NCI-H2171 treated with DMSO at 0.1 percent for 48 hours (cell line): ENCODE results near the gene RAB11FIP3.

Experiments
- DNase-seq: peaks from one replicate; lab custom pipeline; 2025; lab: John Stamatoyannopoulos, UW

Gene RAB11FIP3

GRCh38 chr16:554640-555365 is 129.4 kb downstream of the RAB11FIP3 start:
- DNase-seq = peak; percentile 30

- no peak for DNase-seq
Observed at GRCh38 chr16:555528-556473, 130.4 kb downstream of the RAB11FIP3 start.

- no peak for DNase-seq
Observed at GRCh38 chr16:556474-557173, 131.2 kb downstream of the RAB11FIP3 start.

GRCh38 chr16:557463-558297 is 132.2 kb downstream of the RAB11FIP3 start:
- DNase-seq = no peak

GRCh38 chr16:558298-559020 is 133.0 kb downstream of the RAB11FIP3 start:
- DNase-seq = no peak

- DNase-seq = no peak
Observed at GRCh38 chr16:559021-559380, 133.6 kb downstream of the RAB11FIP3 start.

- no peak for DNase-seq
Observed at GRCh38 chr16:559411-560203, 134.2 kb downstream of the RAB11FIP3 start.

GRCh38 chr16:560204-560700 is 134.8 kb downstream of the RAB11FIP3 start, which contains the start of gene PRR35:
Gene PRR35 (plus strand): TSS chr16:560394. CDS start chr16:563295, 2,901 bp downstream.
- no peak for DNase-seq

DNA sequence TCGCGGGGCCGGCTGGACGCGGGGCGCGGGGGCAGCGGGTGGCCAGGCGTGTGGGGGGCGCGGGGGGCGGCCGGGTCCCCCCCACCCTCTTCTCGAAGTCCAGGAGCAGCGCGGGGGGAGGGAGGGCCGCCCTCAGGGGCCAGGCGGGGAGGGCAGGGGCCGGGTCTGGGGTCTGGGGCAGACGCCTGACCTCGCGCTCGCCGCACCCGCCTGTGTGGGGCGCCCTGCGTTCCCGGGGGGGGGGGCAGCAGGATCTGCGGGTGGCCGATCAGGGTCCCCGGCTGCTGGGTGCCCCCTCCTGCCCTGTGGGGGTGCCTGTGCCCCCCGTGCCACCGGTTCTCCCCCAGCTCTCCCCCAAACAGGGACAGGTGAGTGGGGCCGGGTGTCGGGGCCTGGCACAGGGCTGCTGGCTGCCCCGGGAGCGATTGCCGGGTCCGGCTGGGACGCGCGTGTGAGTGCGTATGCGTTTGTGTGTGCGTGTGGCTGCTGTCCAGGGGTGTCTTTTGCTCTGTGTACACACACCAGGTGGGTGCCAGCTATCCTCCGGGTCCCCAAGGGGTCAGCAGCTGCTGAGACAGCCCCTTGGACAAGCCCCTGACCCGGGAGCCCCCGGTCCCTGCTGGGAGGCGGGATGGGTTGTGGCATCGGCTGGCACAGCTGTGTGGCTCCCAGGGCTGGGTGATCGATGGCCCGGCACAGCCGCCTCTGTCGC is 135.4 kb downstream of the RAB11FIP3 start:
- DNase-seq = no peak

GRCh38 chr16:561413-561794 is 136.0 kb downstream of the RAB11FIP3 start:
- no peak for DNase-seq

DNA sequence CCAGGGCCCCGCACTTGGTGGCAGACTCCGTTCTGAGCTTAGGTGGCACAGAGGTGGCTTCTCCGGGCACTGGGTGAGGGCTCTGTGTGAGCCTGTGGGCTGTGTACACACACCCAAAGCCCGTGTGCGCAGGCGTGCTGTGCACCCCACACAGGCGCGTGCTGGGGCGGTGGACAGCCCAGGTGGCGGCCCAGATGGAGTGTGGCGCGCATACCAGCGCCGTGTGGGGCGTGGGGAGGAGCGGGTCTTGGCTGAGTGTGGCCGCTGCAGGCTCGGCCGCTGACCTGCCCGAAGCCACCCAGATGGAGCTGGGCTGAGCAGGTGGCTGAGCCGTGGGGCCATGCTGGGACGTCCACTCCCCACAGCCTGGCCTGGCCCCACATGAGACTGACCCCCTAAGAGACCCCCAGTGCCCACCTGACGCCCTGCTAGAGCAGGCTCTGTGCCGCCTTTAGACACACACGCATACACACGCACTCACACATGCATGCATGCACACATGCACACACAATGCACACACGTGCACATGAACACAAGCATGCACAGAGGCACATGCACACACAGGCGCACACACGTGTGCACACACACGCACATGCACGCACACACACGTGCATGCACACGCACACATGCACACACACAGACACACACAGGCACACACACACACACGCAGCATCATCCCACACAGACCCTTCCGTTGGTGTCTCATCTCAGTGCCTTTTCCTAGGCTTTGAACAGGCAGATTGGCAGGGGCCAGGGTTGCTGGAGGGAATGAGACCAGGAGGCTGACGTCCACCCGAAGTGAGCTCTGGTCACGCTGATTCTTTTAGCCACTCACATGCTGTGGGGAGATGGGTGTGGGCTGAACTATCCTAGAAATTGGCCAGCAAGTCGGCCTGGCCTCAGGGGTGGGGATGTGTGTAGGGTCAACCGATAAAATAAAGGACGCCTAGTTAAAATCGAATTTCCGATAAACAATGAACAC is 136.8 kb downstream of the RAB11FIP3 start:
- no peak for DNase-seq

DNA sequence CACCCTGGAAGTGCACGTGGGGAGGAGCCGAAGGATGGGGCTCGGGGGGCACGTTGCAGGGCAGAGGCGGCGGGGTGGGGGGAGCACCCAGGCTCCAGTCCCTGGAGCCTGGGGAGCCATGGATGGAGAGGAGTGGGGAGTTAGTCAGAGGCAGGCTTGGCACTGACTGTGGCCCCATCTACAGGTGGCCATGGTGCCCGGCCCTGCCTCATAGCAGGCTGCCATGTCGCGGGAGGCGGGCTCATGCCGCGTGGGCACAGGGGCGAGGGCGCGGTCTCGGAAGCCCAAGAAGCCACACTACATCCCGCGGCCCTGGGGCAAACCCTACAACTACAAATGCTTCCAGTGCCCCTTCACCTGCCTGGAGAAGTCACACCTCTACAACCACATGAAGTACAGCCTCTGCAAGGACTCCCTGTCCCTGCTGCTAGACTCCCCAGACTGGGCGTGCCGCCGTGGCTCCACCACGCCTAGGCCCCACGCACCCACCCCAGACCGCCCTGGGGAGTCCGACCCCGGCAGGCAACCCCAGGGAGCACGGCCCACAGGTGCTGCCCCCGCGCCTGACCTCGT is 137.7 kb downstream of the RAB11FIP3 start:
- no peak for DNase-seq

GRCh38 chr16:564690-565418 is 139.4 kb downstream of the RAB11FIP3 start:
- no peak for DNase-seq

GRCh38 chr16:565419-566330 is 140.2 kb downstream of the RAB11FIP3 start:
- DNase-seq = no peak

DNA sequence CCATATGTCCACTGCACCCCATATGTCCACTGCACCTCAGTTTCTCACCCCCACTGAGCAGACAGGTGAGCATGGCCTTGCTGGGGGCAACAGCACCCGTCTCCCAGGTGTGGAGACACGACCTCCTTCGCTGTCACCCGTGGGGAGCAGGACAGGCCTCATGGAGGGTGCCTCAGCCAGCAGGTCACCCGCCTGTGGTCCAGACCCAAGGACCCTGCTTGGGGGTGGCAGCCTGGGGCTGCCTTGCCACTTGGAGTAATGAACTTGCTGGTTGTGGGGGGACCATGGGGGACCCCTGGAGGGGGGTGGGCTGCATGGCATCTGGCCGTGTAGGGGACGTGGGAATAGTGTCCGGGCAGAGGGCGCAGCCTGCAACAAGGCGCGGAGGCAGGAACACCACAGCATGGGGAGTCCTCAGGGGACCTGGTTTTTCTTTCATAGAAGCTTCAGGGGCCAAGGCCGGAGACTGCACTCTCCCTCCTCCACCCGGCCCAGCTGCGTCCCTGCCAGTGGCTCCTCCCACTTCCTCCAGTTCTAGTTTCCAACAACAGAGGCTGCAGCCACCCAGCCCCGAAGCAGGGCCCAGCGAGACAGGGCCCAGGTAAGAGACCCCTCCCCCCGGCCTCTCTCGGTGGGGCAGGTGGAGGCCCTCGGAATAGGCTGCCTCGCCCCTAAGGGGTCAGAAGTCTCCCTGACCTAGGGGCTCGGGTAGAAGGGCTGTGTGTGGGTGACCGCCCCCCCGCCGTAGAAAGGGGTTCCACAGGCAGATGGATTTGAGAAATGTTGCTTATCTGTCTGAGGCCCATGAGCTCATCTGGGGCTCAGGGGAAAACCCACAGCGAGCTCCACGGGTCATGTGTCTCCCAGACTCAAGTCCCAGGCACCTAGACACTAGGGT is 141.3 kb downstream of the RAB11FIP3 start, which contains the start of gene NHLRC4:
TSS of gene NHLRC4 (plus strand) at position 531 of the 898 bp plus-strand sequence. CDS start 1,043 bp downstream, outside the sequence.
- DNase-seq = peak; percentile 66
